Epidermal melanocyte (primary cell): Measurements from ENCODE around the gene NFE2L1.
A peak's percentile ranks its signal among the peaks of the same experiment; 100 is the strongest.
"Not testable (repeated sequence)": the region's sequence is repeated elsewhere in the genome, so short reads cannot be mapped to it uniquely, and the experiment has no call there.

ENCODE experiments used
- DNase-seq: peaks from one replicate; pipeline ENCODE4 v3.0.0; 2011; ENCODE audit warnings: low spot score; ENCODE audit not compliant: insufficient read length

NFE2L1 gene

GRCh38 chr17:48067245-48067644 lies 19.1 kb downstream of the NFE2L1 start:
- no peak for DNase-seq

GRCh38 chr17:48067808-48068207 lies 19.6 kb downstream of the NFE2L1 start:
- DNase-seq, result not testable (repeated sequence)

- DNase-seq, result no peak
Observed at GRCh38 chr17:48068491-48068961, 20.4 kb downstream of the NFE2L1 start.

- DNase-seq, result no peak
Observed at GRCh38 chr17:48070195-48070594, 22.0 kb downstream of the NFE2L1 start.

- DNase-seq, result no peak
Observed at GRCh38 chr17:48071654-48072053, 23.5 kb downstream of the NFE2L1 start.

- not testable (repeated sequence) for DNase-seq
Observed at GRCh38 chr17:48072811-48073210, 24.7 kb downstream of the NFE2L1 start.

GRCh38 chr17:48073566-48074094 lies 25.5 kb downstream of the NFE2L1 start:
- DNase-seq, result not testable (repeated sequence)

- peak; percentile 53 for DNase-seq
Observed at GRCh38 chr17:48074322-48075081, 26.3 kb downstream of the NFE2L1 start.

GRCh38 chr17:48077152-48077551 lies 29.0 kb downstream of the NFE2L1 start:
- DNase-seq, result not testable (repeated sequence)

GRCh38 chr17:48081858-48082257 lies 33.7 kb downstream of the NFE2L1 start:
- DNase-seq, result no peak

GRCh38 chr17:48084932-48085331 lies 36.8 kb downstream of the NFE2L1 start:
- DNase-seq, result no peak

- no peak for DNase-seq
Observed at GRCh38 chr17:48093341-48094045, 45.3 kb downstream of the NFE2L1 start.

- DNase-seq, result no peak
Observed at GRCh38 chr17:48095611-48096010, 47.5 kb downstream of the NFE2L1 start.

GRCh38 chr17:48100160-48100559 lies 52.0 kb downstream of the NFE2L1 start:
- no peak for DNase-seq

- DNase-seq, result no peak
Observed at GRCh38 chr17:48100591-48101011, 52.4 kb downstream of the NFE2L1 start.

- DNase-seq, result peak; percentile 71
Observed at GRCh38 chr17:48101012-48101720, 53.0 kb downstream of the NFE2L1 start, which contains the start of gene CBX1. CBX1 (minus strand) TSS chr17:48101478; CDS start chr17:48077004, 24,474 bp downstream.

GRCh38 chr17:48102043-48102750 lies 54.0 kb downstream of the NFE2L1 start:
- DNase-seq, result no peak

- no peak for DNase-seq
Observed at GRCh38 chr17:48102798-48103715, 54.9 kb downstream of the NFE2L1 start.

GRCh38 chr17:48104440-48104839 lies 56.3 kb downstream of the NFE2L1 start:
- DNase-seq, result no peak

GRCh38 chr17:48106802-48107136 lies 58.6 kb downstream of the NFE2L1 start:
- DNase-seq, result no peak
